ENCODE results near the gene CEMIP.
"Not testable (repeated sequence)": the region's sequence is repeated elsewhere in the genome, so short reads cannot be mapped to it uniquely, and the experiment has no call there.

The CEMIP gene

GRCh38 chr15:80761754-80762153, 17.4 kb upstream of the CEMIP start:
- DNase-seq (ENCODE audit: low spot score): no peak

GRCh38 chr15:80763235-80763634, 15.9 kb upstream of the CEMIP start:
- not testable (repeated sequence) for DNase-seq (ENCODE audit: low spot score)

GRCh38 chr15:80764535-80764934, 14.6 kb upstream of the CEMIP start:
- no peak for DNase-seq (ENCODE audit: low spot score)

- no peak for DNase-seq (ENCODE audit: low spot score)
These were observed 12.9 kb upstream of the CEMIP start for GRCh38 chr15:80766275-80766674.

- no peak for DNase-seq (ENCODE audit: low spot score)
These were observed 11.0 kb upstream of the CEMIP start for GRCh38 chr15:80768158-80768557.

GRCh38 chr15:80769153-80769828, 9.9 kb upstream of the CEMIP start:
- DNase-seq (ENCODE audit: low spot score): no peak

GRCh38 chr15:80769829-80770705, 9.1 kb upstream of the CEMIP start:
- DNase-seq (ENCODE audit: low spot score): no peak

- no peak for DNase-seq (ENCODE audit: low spot score)
These were observed 6.0 kb upstream of the CEMIP start for GRCh38 chr15:80773122-80773551.

GRCh38 chr15:80773792-80774352, 5.3 kb upstream of the CEMIP start:
- DNase-seq (ENCODE audit: low spot score): no peak

GRCh38 chr15:80774486-80774885, 4.7 kb upstream of the CEMIP start:
- DNase-seq (ENCODE audit: low spot score): no peak

- DNase-seq (ENCODE audit: low spot score): no peak
These were observed 3.8 kb upstream of the CEMIP start for GRCh38 chr15:80775338-80775737.

GRCh38 chr15:80776420-80777045, 2.6 kb upstream of the CEMIP start:
- peak; percentile 77 for DNase-seq (ENCODE audit: low spot score)

- DNase-seq (ENCODE audit: low spot score): no peak
These were observed 2.0 kb upstream of the CEMIP start for GRCh38 chr15:80777137-80777536.

- no peak for DNase-seq (ENCODE audit: low spot score)
These were observed 1.1 kb upstream of the CEMIP start for GRCh38 chr15:80777826-80778620.

- no peak for DNase-seq (ENCODE audit: low spot score)
These were observed 578 bp upstream of the CEMIP start for GRCh38 chr15:80778621-80778963.

- DNase-seq (ENCODE audit: low spot score): peak; percentile 63
These were observed 667 bp downstream of the CEMIP start for GRCh38 chr15:80779658-80780415.

GRCh38 chr15:80780416-80781221, 1.4 kb downstream of the CEMIP start:
- DNase-seq (ENCODE audit: low spot score): peak; percentile 55

- no peak for DNase-seq (ENCODE audit: low spot score)
These were observed 4.1 kb downstream of the CEMIP start for GRCh38 chr15:80783260-80783659.

- DNase-seq (ENCODE audit: low spot score): no peak
These were observed 6.2 kb downstream of the CEMIP start for GRCh38 chr15:80785335-80785734.

GRCh38 chr15:80785811-80786354, 6.7 kb downstream of the CEMIP start:
- DNase-seq (ENCODE audit: low spot score): no peak
